Caco-2 (cell line): ENCODE results near the gene SEMA4D. TPM values are rescaled to one million over a fixed set of nuclear protein-coding genes. Genes with fewer than 3 reads are reported as not detected.

ENCODE experiments used
- Bru-seq: library from RNA; stranded (reverse); fragments of 400-500 nt; gene quantifications from one replicate; lab custom pipeline; 2021; lab: Mats Ljungman, UMichigan
- BruChase-seq, 2 experiments: library from RNA; stranded (reverse); fragments of 400-500 nt; gene quantifications; one replicate each; lab custom pipeline; 2021; lab: Mats Ljungman, UMichigan
- BruUV-seq: library from RNA; stranded (reverse); fragments of 400-500 nt; replicated peaks from 2 replicates; lab custom pipeline; 2021; lab: Mats Ljungman, UMichigan
- CTCF ChIA-PET: fragments of 300-600 bp; sonication (Branson Sonifier 250); formaldehyde crosslinking; loops from one replicate; lab custom pipeline; 2022; ENCODE audit warnings: antibody characterized with exemption; lab: Charles Lee
- POLR2A ChIA-PET: fragments of 300-600 bp; sonication (Branson Sonifier 250); formaldehyde crosslinking; loops from one replicate; lab custom pipeline; 2022; ENCODE audit warnings: antibody characterized with exemption; lab: Charles Lee
- DNase-seq, 2 experiments: peaks; one replicate each; pipeline versions ENCODE4 v3.0.0 to v3.0.0-alpha.2; 2020 to 2022
- H3K27me3 ChIP-seq: replicated peaks from 2 replicates; pipeline ENCODE4 v1.6.0; 2011; ENCODE audit warnings: low read length; ENCODE audit not compliant: control insufficient read depth, insufficient read depth
- H3K36me3 ChIP-seq: 2 replicates; pipeline ENCODE4 v1.5.1; 2011; ENCODE audit warnings: low read length; ENCODE audit not compliant: control insufficient read depth, insufficient read depth
- H3K4me1 ChIP-seq: fragments of 250-450 bp; sonication (Bioruptor Pico); 2 replicates; pipeline ENCODE4 v1.5.1; 2020; ENCODE audit warnings: mild to moderate bottlenecking
- H3K4me3 ChIP-seq: 2 replicates; pipeline ENCODE4 v1.5.1; 2011; ENCODE audit warnings: low read depth, mild to moderate bottlenecking, control low read depth, low read length
- H3K9me3 ChIP-seq: fragments of 250-450 bp; sonication (Bioruptor Pico); 2 replicates; pipeline ENCODE4 v1.5.1; 2020; ENCODE audit warnings: mild to moderate bottlenecking, moderate library complexity
- H3K27ac Mint-ChIP-seq: one replicate; pipeline ENCODE4 v1.8.0; 2022; ENCODE audit warnings: mixed read lengths; ENCODE audit not compliant: unreplicated experiment
- H3K27me3 Mint-ChIP-seq: one replicate; pipeline ENCODE4 v1.8.0; 2022; ENCODE audit warnings: mixed read lengths; ENCODE audit not compliant: insufficient read depth, unreplicated experiment
- H3K36me3 Mint-ChIP-seq: one replicate; pipeline ENCODE4 v1.8.0; 2022; ENCODE audit warnings: mild to moderate bottlenecking, mixed read lengths; ENCODE audit not compliant: insufficient read depth, unreplicated experiment
- H3K4me1 Mint-ChIP-seq: one replicate; pipeline ENCODE4 v1.8.0; 2022; ENCODE audit warnings: low read depth, mixed read lengths; ENCODE audit not compliant: unreplicated experiment
- H3K4me3 Mint-ChIP-seq: one replicate; pipeline ENCODE4 v1.8.0; 2022; ENCODE audit warnings: mild to moderate bottlenecking, moderate library complexity, mixed read lengths; ENCODE audit not compliant: unreplicated experiment
- H3K9me3 Mint-ChIP-seq: one replicate; pipeline ENCODE4 v1.8.0; 2022; ENCODE audit warnings: mixed read lengths; ENCODE audit not compliant: unreplicated experiment
- intact Hi-C: fragments of 100-400 bp; cut with micrococcal nuclease; formaldehyde crosslinking; loops from one replicate; pipeline ENCODE4 v1.10.0; 2022; ENCODE audit not compliant: unreplicated experiment
- long read RNA-seq: library from polyadenylated mRNA; stranded (forward); transcript quantifications from one replicate; pipeline ENCODE4 v2.0.0, GENCODE V29; 2022
- total RNA-seq: library from RNA; stranded (reverse); gene quantifications from 2 replicates; pipeline ENCODE4 v1.2.3, GENCODE V29; 2022
- TF ChIP-seq, protein P1 (sequence below), 2 experiments: fragments of 200-600 bp in 1 of 2; IDR thresholded peaks; 1 replicate in 1 of 2; 2 replicates in 1 of 2; pipeline versions ENCODE4 v1.5.1 to v1.8.0; 2011 to 2022; ENCODE audit warnings: antibody characterized with exemption in 1 of 2, control low read depth in 1 of 2, inconsistent platforms in 1 of 2, low read depth in 1 of 2, low read length in 1 of 2, mild to moderate bottlenecking in 1 of 2, moderate library complexity in 1 of 2; ENCODE audit not compliant: insufficient read depth in 1 of 2, severe bottlenecking in 1 of 2, unreplicated experiment in 1 of 2

The SEMA4D gene, protein sequence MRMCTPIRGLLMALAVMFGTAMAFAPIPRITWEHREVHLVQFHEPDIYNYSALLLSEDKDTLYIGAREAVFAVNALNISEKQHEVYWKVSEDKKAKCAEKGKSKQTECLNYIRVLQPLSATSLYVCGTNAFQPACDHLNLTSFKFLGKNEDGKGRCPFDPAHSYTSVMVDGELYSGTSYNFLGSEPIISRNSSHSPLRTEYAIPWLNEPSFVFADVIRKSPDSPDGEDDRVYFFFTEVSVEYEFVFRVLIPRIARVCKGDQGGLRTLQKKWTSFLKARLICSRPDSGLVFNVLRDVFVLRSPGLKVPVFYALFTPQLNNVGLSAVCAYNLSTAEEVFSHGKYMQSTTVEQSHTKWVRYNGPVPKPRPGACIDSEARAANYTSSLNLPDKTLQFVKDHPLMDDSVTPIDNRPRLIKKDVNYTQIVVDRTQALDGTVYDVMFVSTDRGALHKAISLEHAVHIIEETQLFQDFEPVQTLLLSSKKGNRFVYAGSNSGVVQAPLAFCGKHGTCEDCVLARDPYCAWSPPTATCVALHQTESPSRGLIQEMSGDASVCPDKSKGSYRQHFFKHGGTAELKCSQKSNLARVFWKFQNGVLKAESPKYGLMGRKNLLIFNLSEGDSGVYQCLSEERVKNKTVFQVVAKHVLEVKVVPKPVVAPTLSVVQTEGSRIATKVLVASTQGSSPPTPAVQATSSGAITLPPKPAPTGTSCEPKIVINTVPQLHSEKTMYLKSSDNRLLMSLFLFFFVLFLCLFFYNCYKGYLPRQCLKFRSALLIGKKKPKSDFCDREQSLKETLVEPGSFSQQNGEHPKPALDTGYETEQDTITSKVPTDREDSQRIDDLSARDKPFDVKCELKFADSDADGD
- 16.0 and 17.1 TPM in 2 replicates for total RNA-seq
- Bru-seq, nascent RNA = percentile 49 among the genes with signal in this experiment
- percentile 47 among the genes with signal in this experiment for BruChase-seq, experiment 1, labeled RNA remaining after a 2-hour chase
- percentile 51 among the genes with signal in this experiment for BruChase-seq, experiment 2, labeled RNA remaining after a 6-hour chase
- long read RNA-seq, full-length matches to known transcripts = 4 of 14 reads
- long read RNA-seq, partial matches to known transcripts = 4 of 14 reads
- long read RNA-seq, other reads (novel, unspliced or antisense) = 6 of 14 reads

GRCh38 chr9:89497978-89498851 is at the start of gene SEMA4D:
Gene SEMA4D (minus strand): TSS chr9:89498113. CDS start chr9:89405456, 92,657 bp downstream.
- DNase-seq = peak; percentile 48 to 74
- Mint-ChIP-seq H3K4me1 (no peaks in the 10 kb centered on the region), H3K27ac (no peak within 1 kb of the TSS), H3K36me3 (no peaks in the 10 kb centered on the region), H3K9me3 (no peaks in the 10 kb centered on the region), H3K27me3 (peaks cover 2% of the 10 kb centered on the region), H3K4me3 (peak within 1 kb of the TSS; percentile 64)
- TF ChIP-seq, protein P1, sequence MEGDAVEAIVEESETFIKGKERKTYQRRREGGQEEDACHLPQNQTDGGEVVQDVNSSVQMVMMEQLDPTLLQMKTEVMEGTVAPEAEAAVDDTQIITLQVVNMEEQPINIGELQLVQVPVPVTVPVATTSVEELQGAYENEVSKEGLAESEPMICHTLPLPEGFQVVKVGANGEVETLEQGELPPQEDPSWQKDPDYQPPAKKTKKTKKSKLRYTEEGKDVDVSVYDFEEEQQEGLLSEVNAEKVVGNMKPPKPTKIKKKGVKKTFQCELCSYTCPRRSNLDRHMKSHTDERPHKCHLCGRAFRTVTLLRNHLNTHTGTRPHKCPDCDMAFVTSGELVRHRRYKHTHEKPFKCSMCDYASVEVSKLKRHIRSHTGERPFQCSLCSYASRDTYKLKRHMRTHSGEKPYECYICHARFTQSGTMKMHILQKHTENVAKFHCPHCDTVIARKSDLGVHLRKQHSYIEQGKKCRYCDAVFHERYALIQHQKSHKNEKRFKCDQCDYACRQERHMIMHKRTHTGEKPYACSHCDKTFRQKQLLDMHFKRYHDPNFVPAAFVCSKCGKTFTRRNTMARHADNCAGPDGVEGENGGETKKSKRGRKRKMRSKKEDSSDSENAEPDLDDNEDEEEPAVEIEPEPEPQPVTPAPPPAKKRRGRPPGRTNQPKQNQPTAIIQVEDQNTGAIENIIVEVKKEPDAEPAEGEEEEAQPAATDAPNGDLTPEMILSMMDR (IDR thresholded peaks at IDR 0.05; ENCODE audit: insufficient read depth in 1 of 2, low read depth in 1 of 2, low read length in 1 of 2, severe bottlenecking in 1 of 2, unreplicated experiment in 1 of 2) = no peak
- Histone ChIP-seq H3K36me3 (no peaks in the 10 kb centered on the region), H3K4me1 (no peaks in the 10 kb centered on the region; the same call in 1 of the 2 replicates), H3K27me3 (no peaks in the 10 kb centered on the region), H3K9me3 (no peaks in the 10 kb centered on the region), H3K4me3 (peak within 1 kb of the TSS; percentile 56)
- CTCF ChIA-PET = no interaction called here
- intact Hi-C loops = loop anchor here (2.0 kb wide), 1 partner anchor 51 kb away; no protein-coding TSS in a partner anchor
- POLR2A ChIA-PET = no interaction called here
- BruUV-seq = no TSS peak

GRCh38 chr9:89547000-89547399 is 49.1 kb upstream of the SEMA4D start:
- H3K27me3 ChIP-seq = no peaks in the 10 kb centered on the region
- intact Hi-C loops = loop anchor here (5.0 kb wide), 1 partner anchor 120 kb away; no protein-coding TSS in a partner anchor
- H3K9me3 ChIP-seq = no peaks in the 10 kb centered on the region
- no peaks in the 10 kb centered on the region for H3K4me1 Mint-ChIP-seq
- no peak for DNase-seq
- TF ChIP-seq, protein P1 (IDR thresholded peaks at IDR 0.05; ENCODE audit: insufficient read depth in 1 of 2, low read depth in 1 of 2, low read length in 1 of 2, severe bottlenecking in 1 of 2, unreplicated experiment in 1 of 2) = no peak
- H3K4me3 ChIP-seq = no peak overlapping the region
- H3K4me1 ChIP-seq = no peaks in the 10 kb centered on the region
- BruUV-seq = no TSS peak
- no peak overlapping the region for H3K27ac Mint-ChIP-seq
- H3K9me3 Mint-ChIP-seq = peaks cover 20% of the 10 kb centered on the region
- no peaks in the 10 kb centered on the region for H3K36me3 ChIP-seq
- no peaks in the 10 kb centered on the region for H3K27me3 Mint-ChIP-seq
- ChIA-PET POLR2A (no interaction called here), CTCF (no interaction called here)
- no peak overlapping the region for H3K4me3 Mint-ChIP-seq
- no peaks in the 10 kb centered on the region for H3K36me3 Mint-ChIP-seq
